ENCODE measurements around the gene FUT1. TPM values are rescaled to one million over a fixed set of nuclear protein-coding genes. Genes with fewer than 3 reads are reported as not detected.
A peak's percentile ranks its signal among the peaks of the same experiment; 100 is the strongest.

Gene FUT1
- total and polyA plus RNA-seq, 7 experiments from 2014 or later = 0.17 TPM; not detected in 6

GRCh38 chr19:48751845-48752495 lies 471 bp downstream of the FUT1 start:
- intact Hi-C loops (cut with micrococcal nuclease) = loop anchor here in 1 of 2 donors (2.0 kb wide), 1 partner anchor 13 kb away; no protein-coding TSS in a partner anchor
- peak overlapping the region; percentile 77 to 96 (median 88) for H3K4me3 Mint-ChIP-seq
- Histone ChIP-seq H3K4me3 (ENCODE audit: low read length) (peak overlapping the region; percentile 40), H3K27ac (ENCODE audit: low read depth, low read length) (no peak overlapping the region), H3K36me3 (ENCODE audit: control insufficient read depth in 2 of 3, insufficient read depth in 3 of 3, low read length in 3 of 3) (no peaks in the 10 kb centered on the region), H3K27me3 (ENCODE audit: control insufficient read depth in 2 of 2, insufficient read depth in 2 of 2, low read length in 2 of 2) (no peaks in the 10 kb centered on the region), H3K4me1 (ENCODE audit: control insufficient read depth in 2 of 2, insufficient read depth in 2 of 2, low read length in 2 of 2) (peaks cover 6 to 14% of the 10 kb centered on the region in 2 donors), H3K9me3 (ENCODE audit: control insufficient read depth in 2 of 3, low read length in 3 of 3) (no peaks in the 10 kb centered on the region)
- no peaks in the 10 kb centered on the region for H3K9me3 Mint-ChIP-seq
- DNase-seq (no peak), ATAC-seq (peak; percentile 2)
- POLR2A ChIA-PET = interaction anchor here (0.6 to 0.7 kb wide), 2 partner anchors 226 to 632 kb away, joined by 4 to 5 read pairs; no protein-coding TSS in a partner anchor
- H3K27ac Mint-ChIP-seq = peak overlapping the region in 2 of 9 donors; percentile 2 to 88
- H3K36me3 Mint-ChIP-seq = no peaks in the 10 kb centered on the region
- H3K4me1 Mint-ChIP-seq = peaks cover 6 to 27% (median 19%) of the 10 kb centered on the region in 7 donors
- CTCF ChIA-PET = interaction anchor here (0.7 to 1.2 kb wide), 2 partner anchors 13 to 118 kb away, joined by 4 to 5 read pairs; no protein-coding TSS in a partner anchor
- peaks cover 0 to 33% (median 28%) of the 10 kb centered on the region in 5 donors for H3K27me3 Mint-ChIP-seq

GRCh38 chr19:48750771-48751504 lies 1.5 kb downstream of the FUT1 start:
- Mint-ChIP-seq H3K4me3 (peak overlapping the region in 8 of 10 donors; percentile 32 to 96 (median 69)), H3K27ac (no peak overlapping the region), H3K27me3 (peaks cover 6 to 36% (median 34%) of the 10 kb centered on the region in 5 donors), H3K36me3 (no peaks in the 10 kb centered on the region), H3K4me1 (peaks cover 6 to 36% (median 23%) of the 10 kb centered on the region in 7 donors), H3K9me3 (peaks cover 0 to 3% (median 0%) of the 10 kb centered on the region in 11 donors)
- intact Hi-C loops (cut with micrococcal nuclease) = no loop called here
- Histone ChIP-seq H3K27me3 (ENCODE audit: control insufficient read depth in 2 of 2, insufficient read depth in 2 of 2, low read length in 2 of 2) (no peaks in the 10 kb centered on the region), H3K27ac (ENCODE audit: low read depth, low read length) (no peak overlapping the region), H3K4me3 (ENCODE audit: low read length) (no peak overlapping the region), H3K9me3 (ENCODE audit: control insufficient read depth in 2 of 3, low read length in 3 of 3) (no peaks in the 10 kb centered on the region), H3K4me1 (ENCODE audit: control insufficient read depth in 2 of 2, insufficient read depth in 2 of 2, low read length in 2 of 2) (peaks cover 10 to 14% of the 10 kb centered on the region in 2 donors), H3K36me3 (ENCODE audit: control insufficient read depth in 2 of 3, insufficient read depth in 3 of 3, low read length in 3 of 3) (no peaks in the 10 kb centered on the region)
- ATAC-seq = no peak
- no peak for DNase-seq
- ChIA-PET CTCF (interaction anchor here (0.6 to 1.2 kb wide), 2 partner anchors 12 to 719 kb away, joined by 3 to 4 read pairs; no protein-coding TSS in a partner anchor), POLR2A (no interaction called here)

- POLR2A ChIA-PET = no interaction called here
- Mint-ChIP-seq H3K4me1 (peaks cover 9 to 41% (median 24%) of the 10 kb centered on the region in 7 donors), H3K27ac (no peak overlapping the region), H3K36me3 (no peaks in the 10 kb centered on the region), H3K27me3 (peaks cover 7 to 38% (median 36%) of the 10 kb centered on the region in 5 donors), H3K4me3 (no peak overlapping the region), H3K9me3 (peaks cover 0 to 3% (median 0%) of the 10 kb centered on the region in 11 donors)
- Histone ChIP-seq H3K4me3 (ENCODE audit: low read length) (no peak overlapping the region), H3K4me1 (ENCODE audit: control insufficient read depth in 2 of 2, insufficient read depth in 2 of 2, low read length in 2 of 2) (peaks cover 10 to 14% of the 10 kb centered on the region in 2 donors), H3K27ac (ENCODE audit: low read depth, low read length) (no peak overlapping the region), H3K27me3 (ENCODE audit: control insufficient read depth in 2 of 2, insufficient read depth in 2 of 2, low read length in 2 of 2) (peaks cover 0 to 2% of the 10 kb centered on the region in 2 donors), H3K36me3 (ENCODE audit: control insufficient read depth in 2 of 3, insufficient read depth in 3 of 3, low read length in 3 of 3) (no peaks in the 10 kb centered on the region), H3K9me3 (ENCODE audit: control insufficient read depth in 2 of 3, low read length in 3 of 3) (no peaks in the 10 kb centered on the region)
- DNase-seq = no peak
- intact Hi-C loops (cut with micrococcal nuclease) = no loop called here
- CTCF ChIA-PET = interaction anchor here (0.6 kb wide), 1 partner anchor 720 kb away, joined by 3 read pairs; no protein-coding TSS in a partner anchor
- ATAC-seq = no peak
Measured at GRCh38 chr19:48750351-48750750, 2.1 kb downstream of the FUT1 start.

- H3K4me3 ChIP-seq (ENCODE audit: low read length) = no peak overlapping the region
- peaks cover 10 to 14% of the 10 kb centered on the region in 2 donors for H3K4me1 ChIP-seq (ENCODE audit: control insufficient read depth in 2 of 2, insufficient read depth in 2 of 2, low read length in 2 of 2)
- ChIA-PET POLR2A (no interaction called here), CTCF (no interaction called here)
- no peak overlapping the region for H3K4me3 Mint-ChIP-seq
- H3K27me3 Mint-ChIP-seq = peaks cover 7 to 35% (median 33%) of the 10 kb centered on the region in 5 donors
- H3K36me3 Mint-ChIP-seq = no peaks in the 10 kb centered on the region
- H3K27ac Mint-ChIP-seq = no peak overlapping the region
- no peaks in the 10 kb centered on the region for H3K36me3 ChIP-seq (ENCODE audit: control insufficient read depth in 2 of 3, insufficient read depth in 3 of 3, low read length in 3 of 3)
- peaks cover 10 to 45% (median 24%) of the 10 kb centered on the region in 7 donors for H3K4me1 Mint-ChIP-seq
- no peaks in the 10 kb centered on the region for H3K9me3 ChIP-seq (ENCODE audit: control insufficient read depth in 2 of 3, low read length in 3 of 3)
- no peak for ATAC-seq
- no peak overlapping the region for H3K27ac ChIP-seq (ENCODE audit: low read depth, low read length)
- DNase-seq = no peak
- intact Hi-C loops (cut with micrococcal nuclease) = no loop called here
- peaks cover 0 to 3% (median 0%) of the 10 kb centered on the region in 11 donors for H3K9me3 Mint-ChIP-seq
- peaks cover 0 to 2% of the 10 kb centered on the region in 2 donors for H3K27me3 ChIP-seq (ENCODE audit: control insufficient read depth in 2 of 2, insufficient read depth in 2 of 2, low read length in 2 of 2)
Measured at GRCh38 chr19:48749571-48750198, 2.8 kb downstream of the FUT1 start.

- ATAC-seq = peak; percentile 85
Measured at GRCh38 chr19:48746738-48747575, 5.5 kb downstream of the FUT1 start, which contains the start of gene IZUMO1. Gene IZUMO1, minus strand, starts transcription at chr19:48746909. Its CDS starts 1,050 bp downstream, at chr19:48745859.

More at GRCh38 chr19:48746738-48747575, 5.5 kb downstream of the FUT1 start, which contains the start of gene IZUMO1:
- DNase-seq = peak in 8 of 9 donors; percentile 31 to 65 (median 49)
- ChIA-PET POLR2A (interaction anchor here (0.9 to 1.4 kb wide), 2 partner anchors 22 to 72 kb away, joined by 3 to 4 read pairs; no protein-coding TSS in a partner anchor), CTCF (interaction anchor here (0.5 to 0.7 kb wide), 4 partner anchors 31 to 394 kb away, joined by 3 to 5 read pairs (median 3); no protein-coding TSS in a partner anchor)
- Histone ChIP-seq H3K9me3 (ENCODE audit: control insufficient read depth in 2 of 3, low read length in 3 of 3) (no peaks in the 10 kb centered on the region), H3K4me1 (ENCODE audit: control insufficient read depth in 2 of 2, insufficient read depth in 2 of 2, low read length in 2 of 2) (peaks cover under 1 to 5% of the 10 kb centered on the region in 2 donors), H3K27ac (ENCODE audit: low read depth, low read length) (no peak within 1 kb of the TSS), H3K36me3 (ENCODE audit: control insufficient read depth in 2 of 3, insufficient read depth in 3 of 3, low read length in 3 of 3) (no peaks in the 10 kb centered on the region), H3K4me3 (ENCODE audit: low read length) (no peak within 1 kb of the TSS), H3K27me3 (ENCODE audit: control insufficient read depth in 2 of 2, insufficient read depth in 2 of 2, low read length in 2 of 2) (peaks cover 0 to 2% of the 10 kb centered on the region in 2 donors)
- peaks cover 5 to 33% (median 11%) of the 10 kb centered on the region in 7 donors for H3K4me1 Mint-ChIP-seq
- peaks cover 0 to 3% (median 0%) of the 10 kb centered on the region in 11 donors for H3K9me3 Mint-ChIP-seq
- H3K27ac Mint-ChIP-seq = peak within 1 kb of the TSS in 3 of 9 donors; percentile 51 to 61 (median 53)
- peak within 1 kb of the TSS in 4 of 10 donors; percentile 16 to 55 (median 41) for H3K4me3 Mint-ChIP-seq
- intact Hi-C loops (cut with micrococcal nuclease) = no loop called here
- H3K27me3 Mint-ChIP-seq = peaks cover 6 to 19% (median 12%) of the 10 kb centered on the region in 5 donors
- no peaks in the 10 kb centered on the region for H3K36me3 Mint-ChIP-seq

Data from naive thymus-derived CD4-positive, alpha-beta T cell (primary cell).